Measurements from ENCODE around the gene NFYA.

The NFYA gene

GRCh38 chr6:41047306-41047705 is 25.5 kb upstream of the NFYA start:
- no peak for DNase-seq

GRCh38 chr6:41047745-41048732 is 24.7 kb upstream of the NFYA start:
- DNase-seq, result no peak

- DNase-seq, result no peak
Measured at GRCh38 chr6:41049521-41049920, 23.3 kb upstream of the NFYA start.

GRCh38 chr6:41049955-41050354 is 22.8 kb upstream of the NFYA start:
- DNase-seq, result no peak

- DNase-seq, result no peak
Measured at GRCh38 chr6:41050536-41050935, 22.2 kb upstream of the NFYA start.

GRCh38 chr6:41051873-41052272 is 20.9 kb upstream of the NFYA start:
- DNase-seq, result no peak

GRCh38 chr6:41053041-41053440 is 19.7 kb upstream of the NFYA start, which contains the start of gene APOBEC2:
TSS of gene APOBEC2 (plus strand) at chr6:41053202. CDS start at chr6:41053348, 146 bp downstream.
- DNase-seq, result no peak

GRCh38 chr6:41054511-41054910 is 18.3 kb upstream of the NFYA start:
- DNase-seq, result no peak

GRCh38 chr6:41055149-41055548 is 17.6 kb upstream of the NFYA start:
- no peak for DNase-seq

- no peak for DNase-seq
Measured at GRCh38 chr6:41056768-41057490, 15.8 kb upstream of the NFYA start.

- DNase-seq, result no peak
Measured at GRCh38 chr6:41058783-41059181, 14.0 kb upstream of the NFYA start.

GRCh38 chr6:41059556-41059955 is 13.2 kb upstream of the NFYA start:
- no peak for DNase-seq

- DNase-seq, result no peak
Measured at GRCh38 chr6:41061196-41061726, 11.5 kb upstream of the NFYA start.

GRCh38 chr6:41062056-41062455 is 10.7 kb upstream of the NFYA start:
- no peak for DNase-seq

GRCh38 chr6:41063884-41064285 is 8.9 kb upstream of the NFYA start:
- no peak for DNase-seq

GRCh38 chr6:41064841-41065240 is 7.9 kb upstream of the NFYA start:
- DNase-seq, result no peak

GRCh38 chr6:41065550-41066026 is 7.2 kb upstream of the NFYA start:
- DNase-seq, result no peak

GRCh38 chr6:41066867-41067304 is 5.9 kb upstream of the NFYA start:
- DNase-seq, result peak; percentile 47

- DNase-seq, result no peak
Measured at GRCh38 chr6:41071501-41071922, 1.3 kb upstream of the NFYA start.

GRCh38 chr6:41071923-41072835 is 595 bp upstream of the NFYA start, which contains the start of gene OARD1:
TSS of gene OARD1 (minus strand) at chr6:41072356. CDS start at chr6:41071634, 722 bp downstream.
- peak; percentile 100 for DNase-seq

- DNase-seq, result peak; percentile 81
Measured at GRCh38 chr6:41073203-41073967, 611 bp downstream of the NFYA start.

Data from central memory CD4-positive, alpha-beta T cell (primary cell).